GM12878 (cell line): ENCODE measurements around the gene ZNF644.

ENCODE experiments used
- CHD2 ChIP-seq: IDR thresholded peaks from 2 replicates; pipeline ENCODE4 v1.6.1; 2011; ENCODE audit warnings: low read depth, low read length, improper control_type of control experiment, borderline replicate concordance
- MXI1 ChIP-seq: fragments of 150-350 bp; IDR thresholded peaks from 2 replicates; pipeline ENCODE4 v1.6.1; 2011; ENCODE audit warnings: low read depth, mild to moderate bottlenecking, inconsistent platforms, low read length, improper control_type of control experiment
- RAD51 ChIP-seq: fragments of 450-650 bp; IDR thresholded peaks from 2 replicates; pipeline ENCODE4 v1.6.1; 2016; ENCODE audit warnings: moderate library complexity, mild to moderate bottlenecking, inconsistent platforms
- RUNX3 ChIP-seq: IDR thresholded peaks from 2 replicates; pipeline ENCODE4 v1.6.1; 2012; ENCODE audit warnings: low read length, inconsistent platforms
- SIX5 ChIP-seq: IDR thresholded peaks from 2 replicates; pipeline ENCODE4 v1.6.1; 2011; ENCODE audit warnings: mild to moderate bottlenecking, low read depth, low read length, moderate library complexity; ENCODE audit not compliant: severe bottlenecking
- SREBF2 ChIP-seq: IDR thresholded peaks from 2 replicates; pipeline ENCODE4 v1.6.1; 2012; ENCODE audit warnings: mild to moderate bottlenecking, low read length

GRCh38 chr1:91015358-91015780 is 6.5 kb downstream of the ZNF644 start:
- TF ChIP-seq SREBF2: no peak
- no peak for TF ChIP-seq SIX5
- TF ChIP-seq RAD51: no peak
- no peak for TF ChIP-seq CHD2
- no peak for TF ChIP-seq MXI1
- TF ChIP-seq RUNX3: no peak
